T-cell (primary cell): ENCODE measurements around the gene WDR83. TPM values are rescaled to one million over a fixed set of nuclear protein-coding genes. Genes with fewer than 3 reads are reported as not detected.

Source experiments
- total RNA-seq, 35 experiments: library from RNA in 6 of 35; stranded (reverse) in 6 of 35; fragments of 120-200 nt in 1 of 35; gene quantifications; one replicate each; pipeline versions ENCODE4 v1.2.1 to v1.2.4 and lab custom pipeline; 2013 to 2026

WDR83 gene
- total RNA-seq, 5 donors from 2014 or later (not counting 1 experiment from before 2014, with no cell fraction given), result 7.7 to 24.3 (median 17.6) TPM

Other genes with a start within 250 kb of the WDR83 start
- 1 to 10 TPM; 3.9 to 6.2 (median 4.5) TPM for gene ZNF443, start 225.8 kb upstream of the WDR83 start, total RNA-seq
- 1 to 10 TPM; 2.4 to 5.3 (median 5.1) TPM for gene ZNF709, start 182.0 kb upstream of the WDR83 start, total RNA-seq
- 10 to 100 TPM; 14.2 to 21.8 (median 20.8) TPM for gene ZNF564, start 115.3 kb upstream of the WDR83 start, total RNA-seq
- gene ZNF490, start 56.0 kb upstream of the WDR83 start, total RNA-seq, result 10 to 100 TPM; 11.8 to 14.0 (median 12.4) TPM
- gene ZNF791, start 55.9 kb upstream of the WDR83 start, total RNA-seq, result 10 to 100 TPM; 33.4 to 54.6 (median 43.9) TPM
- gene MAN2B1, start 65 bp upstream of the WDR83 start, total RNA-seq, result 100 to 1,000 TPM in 4 of 5 donors, 10 to 100 TPM in 1; 96.0 to 159 (median 149) TPM
- 100 to 1,000 TPM; 141 to 195 (median 177) TPM for gene DHPS, start 15.1 kb downstream of the WDR83 start, total RNA-seq
- gene GNG14, start 21.2 kb downstream of the WDR83 start, total RNA-seq, result not detected
- gene FBXW9, start 29.8 kb downstream of the WDR83 start, total RNA-seq, result 1 to 10 TPM; 3.4 to 6.2 (median 4.7) TPM
- 10 to 100 TPM; 53.7 to 78.8 (median 62.6) TPM for gene TNPO2, start 57.1 kb downstream of the WDR83 start, total RNA-seq
- 100 to 1,000 TPM; 167 to 256 (median 254) TPM for gene TRIR, start 67.9 kb downstream of the WDR83 start, total RNA-seq
- 10 to 100 TPM; 24.6 to 39.3 (median 34.1) TPM for gene GET3, start 70.7 kb downstream of the WDR83 start, total RNA-seq
- gene BEST2, start 85.0 kb downstream of the WDR83 start, total RNA-seq, result under 1 TPM in 1 of 5 donors, not detected in 4; 0.16 TPM
- gene HOOK2, start 108.7 kb downstream of the WDR83 start, total RNA-seq, result 10 to 100 TPM; 19.7 to 26.6 (median 22.8) TPM
- gene JUNB, start 124.7 kb downstream of the WDR83 start, total RNA-seq, result 1,000 to 10,000 TPM in 2 of 5 donors, 100 to 1,000 TPM in 3; 117 to 2,289 (median 138) TPM
- 100 to 1,000 TPM in 3 of 5 donors, 10 to 100 TPM in 2; 94.5 to 150 (median 134) TPM for gene PRDX2, start 135.0 kb downstream of the WDR83 start, total RNA-seq
- gene THSD8, start 135.3 kb downstream of the WDR83 start, total RNA-seq, result 1 to 10 TPM in 1 of 5 donors, under 1 TPM in 3, not detected in 1; 0.63 to 2.4 (median 0.97) TPM
- gene RNASEH2A, start 139.8 kb downstream of the WDR83 start, total RNA-seq, result 10 to 100 TPM in 3 of 5 donors, 1 to 10 TPM in 2; 4.7 to 18.0 (median 15.0) TPM
- gene RTBDN, start 167.8 kb downstream of the WDR83 start, total RNA-seq, result not detected
- under 1 TPM; 0.29 to 0.75 (median 0.43) TPM for gene MAST1, start 171.7 kb downstream of the WDR83 start, total RNA-seq
- gene DNASE2, start 214.6 kb downstream of the WDR83 start, total RNA-seq, result 10 to 100 TPM; 13.4 to 32.1 (median 26.5) TPM
- under 1 TPM in 3 of 5 donors, not detected in 2; 0.36 to 0.67 (median 0.38) TPM for gene KLF1, start 220.4 kb downstream of the WDR83 start, total RNA-seq
- 10 to 100 TPM; 39.8 to 68.7 (median 60.0) TPM for gene GCDH, start 224.4 kb downstream of the WDR83 start, total RNA-seq